Adrenal gland (tissue), 5 donors: ENCODE measurements around the gene AHNAK2.

Source experiments
- POLR2A ChIP-seq, 2 donors: fragments of 450-650 bp; IDR thresholded peaks; one replicate each; pipeline ENCODE4 v1.6.1; 2017; ENCODE audit warnings: antibody characterized with exemption in 2 of 2, mild to moderate bottlenecking in 2 of 2, moderate library complexity in 1 of 2
- TF ChIP-seq, protein P1 (sequence below), 6 experiments: fragments of 450-650 bp in 4 of 6; fragments of 200-600 bp in 2 of 6; sonication (generic) in 1 of 6; IDR thresholded peaks; 1 replicate in 5 of 6; 2 replicates in 1 of 6; pipeline versions ENCODE4 v1.5.1 to v1.8.0; 2016 to 2021; ENCODE audit warnings: antibody characterized with exemption in 6 of 6, mild to moderate bottlenecking in 2 of 6, moderate library complexity in 1 of 6
- donor health status: DM: no; HTN: no; CAD: no.

DNA sequence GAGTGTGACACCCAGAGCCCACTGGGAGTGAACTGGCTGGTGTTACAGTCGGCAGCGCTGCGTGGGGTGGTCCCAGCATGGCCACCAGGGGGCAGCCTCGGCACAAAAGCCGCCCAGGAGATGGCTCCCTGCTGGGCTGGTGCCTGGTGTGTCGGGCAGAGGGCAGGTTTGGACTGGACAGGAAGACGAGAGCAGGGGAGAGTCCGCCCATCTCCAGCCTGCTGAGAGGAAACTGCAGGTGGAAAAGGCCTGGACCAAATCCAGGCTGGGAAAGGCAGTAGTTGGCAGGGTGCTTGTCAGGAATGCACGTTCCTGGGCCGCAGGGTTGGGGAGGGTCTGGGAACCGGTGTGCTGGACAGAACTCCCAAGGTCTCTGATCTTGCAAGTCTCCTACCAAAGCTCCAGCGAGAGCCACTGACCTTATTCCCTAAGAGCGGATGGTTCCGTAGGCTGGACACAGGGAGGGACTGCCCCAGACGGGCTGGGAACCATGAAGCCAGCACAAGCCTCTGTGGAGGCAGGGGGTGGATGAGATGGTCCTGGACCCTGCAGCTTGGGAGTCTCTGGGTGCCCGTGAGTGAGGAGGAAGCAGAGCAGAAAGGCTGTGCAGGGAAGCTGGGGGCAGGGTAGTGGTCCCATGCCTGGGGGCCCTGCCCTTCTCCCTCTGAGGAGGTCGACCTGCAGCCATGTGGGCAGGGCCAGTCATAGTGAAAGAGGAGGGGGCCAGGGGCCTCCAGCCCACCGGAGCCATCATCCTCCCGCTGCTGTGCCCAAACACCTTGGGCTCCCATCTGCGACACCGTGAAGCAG, 1.8 kb downstream of the AHNAK2 start:
- TF ChIP-seq, protein P1, sequence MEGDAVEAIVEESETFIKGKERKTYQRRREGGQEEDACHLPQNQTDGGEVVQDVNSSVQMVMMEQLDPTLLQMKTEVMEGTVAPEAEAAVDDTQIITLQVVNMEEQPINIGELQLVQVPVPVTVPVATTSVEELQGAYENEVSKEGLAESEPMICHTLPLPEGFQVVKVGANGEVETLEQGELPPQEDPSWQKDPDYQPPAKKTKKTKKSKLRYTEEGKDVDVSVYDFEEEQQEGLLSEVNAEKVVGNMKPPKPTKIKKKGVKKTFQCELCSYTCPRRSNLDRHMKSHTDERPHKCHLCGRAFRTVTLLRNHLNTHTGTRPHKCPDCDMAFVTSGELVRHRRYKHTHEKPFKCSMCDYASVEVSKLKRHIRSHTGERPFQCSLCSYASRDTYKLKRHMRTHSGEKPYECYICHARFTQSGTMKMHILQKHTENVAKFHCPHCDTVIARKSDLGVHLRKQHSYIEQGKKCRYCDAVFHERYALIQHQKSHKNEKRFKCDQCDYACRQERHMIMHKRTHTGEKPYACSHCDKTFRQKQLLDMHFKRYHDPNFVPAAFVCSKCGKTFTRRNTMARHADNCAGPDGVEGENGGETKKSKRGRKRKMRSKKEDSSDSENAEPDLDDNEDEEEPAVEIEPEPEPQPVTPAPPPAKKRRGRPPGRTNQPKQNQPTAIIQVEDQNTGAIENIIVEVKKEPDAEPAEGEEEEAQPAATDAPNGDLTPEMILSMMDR (IDR thresholded peaks at IDR 0.05) = peak; percentile 93 to 98 (median 96)
- no peak for TF ChIP-seq POLR2A (IDR thresholded peaks at IDR 0.05)
